ENCODE measurements around the gene DUOX1.
A peak's percentile ranks its signal among the peaks of the same experiment; 100 is the strongest.

The DUOX1 gene

DNA sequence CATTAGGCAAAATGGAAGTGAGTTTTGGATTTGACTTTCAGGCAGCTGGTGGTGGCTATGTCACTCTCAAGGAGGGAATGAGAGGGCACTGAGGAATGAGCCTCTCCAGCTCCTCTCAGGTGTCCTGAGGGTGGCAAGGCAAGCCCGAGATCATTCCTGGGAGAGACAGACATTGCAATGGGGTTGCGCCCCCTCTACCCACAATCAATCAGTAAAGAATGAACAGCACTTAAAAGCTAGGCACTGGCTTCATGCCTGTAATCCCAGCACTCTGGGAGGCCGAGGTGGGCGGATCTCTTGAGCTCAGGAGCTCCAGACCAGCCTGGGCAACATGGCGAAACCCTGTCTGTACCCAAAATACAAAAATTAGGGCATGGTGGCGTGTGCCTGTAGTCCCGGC, 72.1 kb downstream of the DUOX1 start:
- no peak for ATAC-seq
- no peak for TF ChIP-seq ZNF565 (CRISPR knock-in tag; conservative IDR thresholded peaks at IDR 0.05; ENCODE audit: low read depth)
- no peak for TF ChIP-seq GLIS3 (CRISPR knock-in tag; IDR thresholded peaks at IDR 0.05)

- no peak for ATAC-seq
- TF ChIP-seq ZFP3 (CRISPR knock-in tag; IDR thresholded peaks at IDR 0.05) (no peak), ZNF8 (CRISPR knock-in tag; IDR thresholded peaks at IDR 0.05) (no peak), ZNF70 (CRISPR knock-in tag; IDR thresholded peaks at IDR 0.05) (no peak)
These were observed 73.4 kb downstream of the DUOX1 start for GRCh38 chr15:45203182-45203581.

GRCh38 chr15:45205192-45205591, 75.4 kb downstream of the DUOX1 start:
- peak; percentile 54 for ATAC-seq

DNA sequence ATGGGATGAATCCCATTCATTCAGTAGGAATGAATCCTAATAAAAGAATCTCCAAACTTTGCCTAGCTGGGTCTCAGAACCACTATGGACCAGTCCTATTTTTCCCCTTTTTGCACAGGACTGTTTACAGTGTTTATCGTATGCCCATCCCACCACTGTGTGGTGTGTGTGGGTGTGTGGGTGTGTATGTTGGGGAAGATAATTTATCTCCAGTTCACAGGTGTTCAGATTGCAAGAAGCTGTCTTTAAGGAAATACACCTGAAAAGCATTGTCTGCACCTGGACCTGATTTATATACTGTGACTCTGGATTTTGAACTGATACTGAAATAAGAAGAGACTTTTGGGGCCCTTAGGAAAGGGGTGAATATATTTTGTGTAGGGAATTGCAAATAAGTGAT, 82.7 kb downstream of the DUOX1 start:
- ATAC-seq = no peak
- TF ChIP-seq, protein P1, sequence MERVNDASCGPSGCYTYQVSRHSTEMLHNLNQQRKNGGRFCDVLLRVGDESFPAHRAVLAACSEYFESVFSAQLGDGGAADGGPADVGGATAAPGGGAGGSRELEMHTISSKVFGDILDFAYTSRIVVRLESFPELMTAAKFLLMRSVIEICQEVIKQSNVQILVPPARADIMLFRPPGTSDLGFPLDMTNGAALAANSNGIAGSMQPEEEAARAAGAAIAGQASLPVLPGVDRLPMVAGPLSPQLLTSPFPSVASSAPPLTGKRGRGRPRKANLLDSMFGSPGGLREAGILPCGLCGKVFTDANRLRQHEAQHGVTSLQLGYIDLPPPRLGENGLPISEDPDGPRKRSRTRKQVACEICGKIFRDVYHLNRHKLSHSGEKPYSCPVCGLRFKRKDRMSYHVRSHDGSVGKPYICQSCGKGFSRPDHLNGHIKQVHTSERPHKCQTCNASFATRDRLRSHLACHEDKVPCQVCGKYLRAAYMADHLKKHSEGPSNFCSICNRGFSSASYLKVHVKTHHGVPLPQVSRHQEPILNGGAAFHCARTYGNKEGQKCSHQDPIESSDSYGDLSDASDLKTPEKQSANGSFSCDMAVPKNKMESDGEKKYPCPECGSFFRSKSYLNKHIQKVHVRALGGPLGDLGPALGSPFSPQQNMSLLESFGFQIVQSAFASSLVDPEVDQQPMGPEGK (CRISPR knock-in tag; IDR thresholded peaks at IDR 0.05; ENCODE audit: borderline replicate concordance) = no peak
- no peak for TF ChIP-seq BACH2 (CRISPR knock-in tag; IDR thresholded peaks at IDR 0.05; ENCODE audit: borderline replicate concordance)
- no peak for TF ChIP-seq ZNF70 (CRISPR knock-in tag; IDR thresholded peaks at IDR 0.05)
- TF ChIP-seq PPARA (CRISPR knock-in tag; IDR thresholded peaks at IDR 0.05; ENCODE audit: borderline replicate concordance) = no peak
- TF ChIP-seq ZNF8 (CRISPR knock-in tag; IDR thresholded peaks at IDR 0.05) = no peak
- no peak for TF ChIP-seq OSR1 (CRISPR knock-in tag; IDR thresholded peaks at IDR 0.05)
- no peak for TF ChIP-seq ZFP30 (CRISPR knock-in tag; IDR thresholded peaks at IDR 0.05)
- no peak for TF ChIP-seq CSRNP3 (CRISPR knock-in tag; IDR thresholded peaks at IDR 0.05)

More at GRCh38 chr15:45205192-45205591, 75.4 kb downstream of the DUOX1 start:
- TF ChIP-seq, protein P2, sequence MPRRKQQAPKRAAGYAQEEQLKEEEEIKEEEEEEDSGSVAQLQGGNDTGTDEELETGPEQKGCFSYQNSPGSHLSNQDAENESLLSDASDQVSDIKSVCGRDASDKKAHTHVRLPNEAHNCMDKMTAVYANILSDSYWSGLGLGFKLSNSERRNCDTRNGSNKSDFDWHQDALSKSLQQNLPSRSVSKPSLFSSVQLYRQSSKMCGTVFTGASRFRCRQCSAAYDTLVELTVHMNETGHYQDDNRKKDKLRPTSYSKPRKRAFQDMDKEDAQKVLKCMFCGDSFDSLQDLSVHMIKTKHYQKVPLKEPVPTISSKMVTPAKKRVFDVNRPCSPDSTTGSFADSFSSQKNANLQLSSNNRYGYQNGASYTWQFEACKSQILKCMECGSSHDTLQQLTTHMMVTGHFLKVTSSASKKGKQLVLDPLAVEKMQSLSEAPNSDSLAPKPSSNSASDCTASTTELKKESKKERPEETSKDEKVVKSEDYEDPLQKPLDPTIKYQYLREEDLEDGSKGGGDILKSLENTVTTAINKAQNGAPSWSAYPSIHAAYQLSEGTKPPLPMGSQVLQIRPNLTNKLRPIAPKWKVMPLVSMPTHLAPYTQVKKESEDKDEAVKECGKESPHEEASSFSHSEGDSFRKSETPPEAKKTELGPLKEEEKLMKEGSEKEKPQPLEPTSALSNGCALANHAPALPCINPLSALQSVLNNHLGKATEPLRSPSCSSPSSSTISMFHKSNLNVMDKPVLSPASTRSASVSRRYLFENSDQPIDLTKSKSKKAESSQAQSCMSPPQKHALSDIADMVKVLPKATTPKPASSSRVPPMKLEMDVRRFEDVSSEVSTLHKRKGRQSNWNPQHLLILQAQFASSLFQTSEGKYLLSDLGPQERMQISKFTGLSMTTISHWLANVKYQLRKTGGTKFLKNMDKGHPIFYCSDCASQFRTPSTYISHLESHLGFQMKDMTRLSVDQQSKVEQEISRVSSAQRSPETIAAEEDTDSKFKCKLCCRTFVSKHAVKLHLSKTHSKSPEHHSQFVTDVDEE (CRISPR knock-in tag; IDR thresholded peaks at IDR 0.05) = no peak
- no peak for TF ChIP-seq CREB5 (CRISPR knock-in tag; IDR thresholded peaks at IDR 0.05; ENCODE audit: low read depth)
- TF ChIP-seq OSR1 (CRISPR knock-in tag; IDR thresholded peaks at IDR 0.05) = no peak
- no peak for TF ChIP-seq CSDC2 (CRISPR knock-in tag; IDR thresholded peaks at IDR 0.05)
- no peak for TF ChIP-seq SNAI2 (CRISPR knock-in tag; IDR thresholded peaks at IDR 0.05)
- TF ChIP-seq BACH2 (CRISPR knock-in tag; IDR thresholded peaks at IDR 0.05; ENCODE audit: borderline replicate concordance) = no peak
- no peak for TF ChIP-seq ZC3H10 (CRISPR knock-in tag; IDR thresholded peaks at IDR 0.05)
- no peak for TF ChIP-seq ISL1 (CRISPR knock-in tag; IDR thresholded peaks at IDR 0.05)
- no peak for TF ChIP-seq GLIS3 (CRISPR knock-in tag; IDR thresholded peaks at IDR 0.05)
- no peak for TF ChIP-seq PPARA (CRISPR knock-in tag; IDR thresholded peaks at IDR 0.05; ENCODE audit: borderline replicate concordance)
- no peak for TF ChIP-seq ZFP3 (CRISPR knock-in tag; IDR thresholded peaks at IDR 0.05)
- no peak for TF ChIP-seq ZFP30 (CRISPR knock-in tag; IDR thresholded peaks at IDR 0.05)
- TF ChIP-seq POU6F1 (CRISPR knock-in tag; IDR thresholded peaks at IDR 0.05; ENCODE audit: borderline replicate concordance, low read depth) = no peak
- TF ChIP-seq ZNF565 (CRISPR knock-in tag; conservative IDR thresholded peaks at IDR 0.05; ENCODE audit: low read depth) = no peak
- no peak for TF ChIP-seq CSRNP3 (CRISPR knock-in tag; IDR thresholded peaks at IDR 0.05)
- no peak for TF ChIP-seq RARB (CRISPR knock-in tag; IDR thresholded peaks at IDR 0.05)

All from SK-N-SH treated with all-trans-retinoic acid at 6 μM for 48 hours (cell line).